ENCODE measurements around the gene MUSTN1.

The MUSTN1 gene

DNA sequence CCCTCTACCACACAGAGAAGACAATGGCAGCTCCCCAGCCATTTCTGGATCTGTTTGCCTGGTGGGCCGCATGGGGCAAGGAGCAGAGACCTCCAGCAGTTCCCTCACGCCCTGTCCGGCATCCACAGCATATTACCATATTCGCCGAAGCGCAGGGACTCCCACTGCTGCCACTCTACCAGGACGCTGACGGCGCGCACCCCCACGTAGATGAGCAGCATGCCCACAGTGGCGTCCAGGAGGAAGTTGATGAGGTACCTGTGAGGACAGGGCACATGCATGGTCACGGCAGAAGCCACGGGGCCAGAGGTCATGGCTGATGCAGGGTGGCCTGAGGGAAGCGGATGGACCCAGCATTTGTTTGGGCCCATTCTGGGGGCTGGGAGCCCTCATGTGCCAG, 14.8 kb upstream of the MUSTN1 start:
- DNase-seq = no peak

DNA sequence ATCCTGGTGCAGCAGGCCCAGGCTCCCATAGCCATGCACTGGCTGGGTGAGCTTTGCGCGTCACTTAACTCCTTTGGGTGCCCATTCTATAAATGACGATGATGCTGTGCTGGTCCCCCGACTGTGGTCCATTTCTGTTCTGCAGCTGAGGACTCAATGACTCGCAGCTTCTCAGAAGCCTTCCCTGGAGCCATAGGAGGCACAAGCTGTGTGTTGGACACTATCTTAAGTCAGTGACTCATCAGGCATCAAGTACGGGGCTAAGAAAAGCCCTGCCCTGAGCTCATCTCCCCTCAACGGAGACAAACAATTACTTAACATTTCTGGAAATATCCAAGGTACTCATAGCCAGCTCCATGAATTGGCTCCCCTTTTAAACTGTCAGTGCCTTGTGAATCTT, 13.8 kb upstream of the MUSTN1 start:
- DNase-seq = no peak

DNA sequence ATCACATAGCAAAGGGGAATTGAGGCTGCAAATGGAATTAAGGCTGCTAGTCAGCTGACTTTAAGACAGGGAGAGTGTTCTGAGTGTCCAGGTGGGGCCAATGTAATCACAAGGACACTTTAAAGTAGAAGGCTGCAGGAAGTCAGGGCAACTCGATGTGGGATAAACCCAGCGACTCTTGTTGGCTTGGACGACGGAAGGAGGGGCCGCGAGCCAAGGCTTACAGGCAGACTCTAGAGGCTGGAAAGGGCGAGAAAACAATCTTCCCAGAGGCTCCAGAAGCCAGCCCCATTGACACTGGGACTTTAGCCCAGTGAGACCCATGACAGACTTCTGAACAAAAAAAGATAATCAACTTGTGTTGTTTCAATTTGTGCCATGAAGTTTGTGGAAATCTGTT, 12.9 kb upstream of the MUSTN1 start:
- no peak for DNase-seq

DNA sequence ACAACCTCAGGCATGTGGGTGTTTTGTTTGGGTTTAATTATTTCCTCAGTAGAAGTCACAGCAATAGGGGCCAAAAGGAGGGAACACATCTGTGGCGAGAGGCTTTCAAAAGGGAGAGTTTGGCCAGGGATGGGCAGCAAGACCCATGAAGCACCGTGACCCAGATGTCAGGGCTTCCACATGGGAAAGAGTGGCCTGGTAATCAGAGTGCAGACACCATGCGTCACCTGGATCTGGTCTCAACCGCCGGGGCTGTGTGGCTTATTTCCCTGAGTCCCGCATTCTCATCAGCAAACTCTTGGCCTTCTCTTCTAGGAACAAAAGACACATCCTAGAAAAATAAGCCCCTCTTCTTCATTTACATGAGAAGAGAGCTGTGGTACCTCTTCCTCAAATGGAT, 12.4 kb upstream of the MUSTN1 start:
- DNase-seq = no peak

DNA sequence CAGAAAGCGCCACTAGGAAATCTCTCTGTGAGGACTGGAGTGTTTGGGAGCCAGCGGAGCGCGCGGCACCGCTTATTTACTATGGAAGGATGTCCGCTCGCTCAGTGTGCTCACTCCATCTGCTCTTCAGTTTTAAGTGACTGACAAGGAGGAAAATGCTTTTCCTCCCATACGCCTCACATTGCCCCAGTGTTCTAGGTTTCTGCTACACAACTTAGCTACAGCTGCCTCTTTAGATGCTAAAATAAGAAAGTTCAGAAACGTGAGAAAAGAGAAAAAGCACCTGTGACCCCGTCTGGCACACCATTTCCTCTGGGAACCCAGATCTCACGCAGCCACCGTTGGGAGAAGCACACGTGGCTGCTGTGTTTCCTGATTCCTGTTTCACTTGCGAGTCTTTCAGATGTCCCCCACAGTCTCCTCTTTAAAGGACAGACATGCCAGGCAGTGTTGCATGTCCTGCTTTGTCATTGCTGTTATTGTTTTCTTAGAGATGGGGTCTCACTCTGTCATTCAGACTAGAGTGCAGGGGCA, 11.7 kb upstream of the MUSTN1 start:
- no peak for DNase-seq

DNA sequence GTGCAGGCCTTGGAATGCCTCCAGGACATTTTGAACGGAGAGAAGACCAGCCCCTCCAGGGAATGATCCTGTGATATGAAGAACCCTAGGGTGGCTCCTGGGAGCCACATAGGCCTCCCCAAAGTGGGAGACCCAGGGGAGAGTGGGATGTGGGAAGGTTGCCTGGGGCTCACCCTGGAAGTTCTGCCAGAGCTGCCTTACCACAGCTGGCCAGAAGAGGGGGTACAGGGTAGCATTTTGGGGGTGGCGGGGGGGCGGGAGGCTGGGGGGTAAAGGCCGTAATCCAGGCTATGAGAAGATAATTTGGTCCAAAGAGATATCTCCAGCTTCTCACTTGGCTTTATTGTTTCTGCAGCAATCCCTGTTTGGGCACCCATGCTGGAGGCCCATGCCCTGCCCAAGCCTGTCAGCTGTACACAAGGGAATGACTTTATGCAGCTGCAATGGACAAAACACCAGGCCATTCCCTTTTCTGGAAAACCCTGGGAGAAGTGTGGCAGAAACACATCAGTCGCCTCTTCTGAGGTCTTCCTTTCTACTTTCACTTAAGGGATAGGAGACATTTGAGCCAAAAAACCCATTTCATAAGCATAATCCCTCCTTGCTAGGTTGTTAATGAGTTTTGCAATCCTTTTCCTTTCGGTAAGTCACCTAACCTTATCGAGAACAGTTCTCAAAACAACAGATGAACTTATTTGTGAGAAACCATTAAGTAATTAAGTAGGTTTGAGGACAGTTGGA, 11.0 kb upstream of the MUSTN1 start:
- DNase-seq = peak; percentile 17

DNA sequence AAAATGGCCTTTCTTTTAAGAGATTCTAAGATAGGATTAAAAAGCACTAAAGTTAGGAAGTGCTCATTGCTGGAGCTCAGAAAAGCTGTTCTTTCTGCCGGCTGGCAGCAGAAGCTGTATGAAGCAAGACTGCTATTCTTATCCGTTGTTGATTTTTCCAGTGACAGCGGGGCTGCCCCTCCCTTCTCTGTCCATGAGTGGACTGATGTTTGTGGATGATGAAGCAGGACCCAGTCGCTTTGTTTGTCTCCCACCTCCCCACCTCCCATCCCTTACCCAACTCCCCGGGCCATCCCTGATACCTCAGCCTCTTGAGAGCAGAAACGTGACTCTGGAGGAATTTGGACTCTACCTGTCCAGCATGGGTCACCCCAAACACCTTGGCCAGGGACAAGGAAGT, 10.3 kb upstream of the MUSTN1 start:
- no peak for DNase-seq

DNA sequence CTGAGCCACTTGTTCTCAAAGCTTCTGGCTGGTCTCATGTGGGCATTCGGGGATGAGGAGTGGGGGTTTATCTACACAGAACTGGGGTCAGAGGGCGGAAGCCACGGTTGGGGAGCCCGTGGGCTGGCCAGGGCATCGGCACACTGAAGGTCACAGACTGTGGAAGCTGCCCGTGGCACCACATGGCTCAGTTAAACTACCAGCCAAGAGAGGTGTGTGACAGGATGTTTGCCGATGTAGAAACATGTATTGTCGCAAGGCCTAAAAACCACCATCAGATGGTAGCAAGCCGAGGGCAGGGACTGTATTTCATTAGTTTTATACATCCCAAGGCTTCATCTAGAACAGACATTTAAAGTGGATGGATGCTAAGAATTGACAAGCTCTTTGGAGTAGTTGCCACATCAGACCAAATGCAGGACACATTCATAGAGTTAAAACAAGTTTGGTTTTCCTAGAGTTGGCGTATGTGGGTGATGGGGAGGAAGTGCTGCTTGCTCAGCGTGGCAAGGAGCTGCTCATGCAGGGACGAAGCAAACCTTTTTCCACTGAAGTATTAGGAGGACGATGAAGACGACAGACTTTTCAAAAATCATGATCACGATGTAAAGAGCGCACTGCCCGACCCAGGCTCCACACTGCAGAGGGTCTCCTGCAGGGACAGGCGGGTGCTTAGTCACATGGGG, 9.6 kb upstream of the MUSTN1 start:
- DNase-seq = no peak

DNA sequence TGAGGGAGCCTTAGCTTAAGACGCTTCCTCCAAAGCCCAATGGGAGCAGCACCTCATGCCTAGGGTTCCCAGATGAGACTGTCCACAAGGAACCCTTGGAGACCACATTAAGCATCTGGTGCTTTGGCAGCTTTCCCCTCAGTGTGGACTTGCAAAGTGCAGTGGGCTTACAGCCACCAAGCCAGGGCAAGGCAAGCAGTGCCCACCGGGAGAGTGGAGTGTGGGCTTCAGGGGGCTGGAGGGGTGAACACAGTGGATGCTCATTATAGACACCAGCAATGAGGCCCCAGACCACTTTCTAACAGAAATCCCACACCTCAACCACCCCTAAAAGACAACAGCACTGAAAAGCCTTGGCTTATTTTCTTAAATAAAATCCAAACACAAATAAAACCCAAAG, 9.1 kb upstream of the MUSTN1 start:
- DNase-seq = no peak

DNA sequence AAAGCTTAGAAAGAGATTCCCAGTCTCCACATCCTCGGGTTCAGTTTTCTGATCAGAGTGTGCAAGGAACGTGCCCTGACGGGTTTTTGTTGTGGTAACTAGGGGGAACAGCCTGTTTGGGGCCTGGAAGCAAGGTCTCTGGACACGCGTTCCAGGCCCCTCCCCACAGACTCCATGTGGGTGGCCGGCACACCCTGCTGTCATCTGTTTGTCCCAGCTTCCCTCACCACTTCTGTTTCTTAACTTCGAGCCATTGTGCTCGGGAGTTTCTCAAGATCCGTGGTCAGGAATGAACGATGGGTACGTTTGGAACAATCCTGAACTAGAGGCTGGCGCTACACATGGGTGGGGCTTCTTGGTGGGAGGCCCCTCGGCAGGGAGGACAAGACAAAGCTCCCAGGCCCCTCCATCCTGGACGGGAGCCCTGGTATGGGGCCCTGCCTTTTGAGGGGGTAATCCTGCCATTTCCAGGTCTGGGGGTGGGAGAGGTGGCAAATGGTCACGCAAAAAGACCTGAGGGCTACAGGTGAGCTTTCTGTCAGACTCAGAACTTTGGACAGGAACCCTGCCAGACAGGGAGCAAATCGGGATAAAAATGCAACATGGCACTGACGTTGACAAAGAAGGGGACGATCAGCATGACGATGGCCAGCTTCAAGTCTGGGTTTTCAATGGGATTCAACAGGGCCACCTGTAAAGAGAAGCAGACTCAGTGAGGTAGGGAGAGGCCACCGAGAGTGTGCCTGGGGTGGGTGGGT, 8.5 kb upstream of the MUSTN1 start:
- DNase-seq = no peak

DNA sequence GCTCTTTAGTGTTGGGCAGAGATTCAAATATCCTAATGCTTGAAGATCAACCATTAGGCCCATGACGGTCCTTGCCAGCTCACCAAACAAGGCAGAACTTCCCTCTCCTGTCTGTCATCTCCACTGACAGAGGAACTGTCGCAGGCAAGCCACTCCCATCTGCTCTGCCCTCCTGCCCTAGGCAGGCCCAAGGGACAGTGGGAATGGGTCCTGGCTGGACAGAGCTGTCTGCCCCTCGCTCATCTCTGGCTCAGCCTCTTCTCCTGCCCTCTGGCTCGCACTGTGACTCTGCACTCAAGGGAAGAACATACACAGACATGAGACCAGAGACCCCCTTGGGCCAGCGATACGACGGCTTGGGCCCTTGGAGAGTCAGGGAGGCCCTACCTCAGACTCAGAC, 7.6 kb upstream of the MUSTN1 start:
- DNase-seq = no peak

DNA sequence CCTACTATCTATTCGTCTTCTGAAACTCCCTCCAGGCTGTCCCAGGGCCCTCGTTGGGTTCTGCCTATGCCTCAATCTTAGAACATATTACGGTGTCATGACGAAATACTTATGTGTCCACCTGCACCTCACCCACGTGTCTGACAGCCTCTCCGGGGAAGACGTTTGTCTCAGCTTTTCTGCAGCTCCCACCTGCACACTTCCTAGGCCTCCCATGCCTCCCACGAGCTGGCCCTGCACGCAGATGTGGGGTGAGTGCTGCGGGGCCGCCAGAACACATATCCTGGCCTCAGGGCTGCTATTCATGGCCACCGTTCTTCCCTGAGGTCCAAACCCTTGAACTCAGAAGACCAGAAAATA, 7.1 kb upstream of the MUSTN1 start:
- no peak for DNase-seq

DNA sequence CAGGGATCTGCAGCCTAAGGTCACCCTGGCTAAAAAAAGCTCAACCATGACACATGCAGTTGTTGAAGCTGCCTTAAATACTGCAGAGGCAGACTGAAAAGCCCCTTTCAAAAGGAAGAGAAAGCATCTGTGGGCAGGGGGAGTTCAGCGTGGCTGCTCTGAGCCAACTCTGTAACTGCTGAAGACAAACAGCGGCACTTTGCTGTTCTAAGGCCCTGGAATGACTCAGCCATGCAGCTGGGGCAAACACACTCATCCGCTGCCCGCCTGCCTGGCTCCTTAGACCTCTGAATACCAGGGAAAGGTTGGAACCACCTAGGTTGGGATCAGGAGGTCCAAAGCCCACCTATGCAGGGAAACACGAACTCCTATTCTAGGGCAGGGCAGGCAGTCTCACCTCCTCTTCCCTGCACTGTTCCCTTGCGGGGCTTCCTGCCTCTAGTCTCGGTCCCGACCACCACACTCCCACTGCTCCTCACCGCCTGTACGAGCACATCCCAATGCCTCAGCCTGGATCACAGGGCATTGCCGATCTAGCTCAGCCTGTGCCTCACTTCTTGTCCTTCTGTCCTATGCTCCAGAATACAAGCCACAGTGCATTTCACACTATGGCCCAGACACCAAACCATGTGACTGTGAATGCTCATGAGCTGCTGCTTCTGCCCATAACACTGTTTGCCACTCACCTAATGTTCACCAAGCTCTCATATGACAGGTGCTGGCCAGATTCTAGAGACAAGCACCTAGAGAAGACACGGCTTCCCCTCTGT, 6.6 kb upstream of the MUSTN1 start:
- no peak for DNase-seq

DNA sequence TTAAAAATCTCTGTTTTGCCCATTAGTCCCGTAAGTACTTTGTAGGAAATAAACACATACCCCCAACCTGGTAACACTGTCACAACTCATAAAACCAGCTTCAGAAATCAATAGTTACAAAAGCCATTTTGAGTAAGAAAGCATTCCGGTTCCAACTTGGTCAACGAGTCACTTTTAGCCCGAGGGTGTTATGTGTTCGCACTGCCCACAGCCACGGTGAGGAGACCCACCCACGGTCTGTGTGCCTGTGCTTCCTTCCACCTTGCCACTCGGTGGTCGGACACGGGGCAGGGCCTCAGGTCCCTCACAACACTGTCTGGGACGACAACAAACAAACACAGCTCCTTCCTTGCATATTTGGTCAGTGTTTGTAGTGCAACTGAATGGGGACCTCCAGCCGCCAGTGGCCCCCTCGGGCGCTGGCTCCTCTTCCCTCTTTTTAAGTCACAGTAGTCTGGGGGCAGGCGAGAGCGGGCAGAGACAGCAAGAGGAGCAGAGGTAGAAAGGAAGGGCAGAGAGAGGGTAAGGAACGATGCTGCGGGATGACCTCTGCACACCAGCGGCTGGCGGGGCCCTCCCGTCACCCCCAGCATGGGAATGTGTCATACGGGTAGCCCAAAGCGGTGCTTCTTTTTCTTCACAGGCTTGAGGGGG, 5.2 kb upstream of the MUSTN1 start:
- no peak for DNase-seq

DNA sequence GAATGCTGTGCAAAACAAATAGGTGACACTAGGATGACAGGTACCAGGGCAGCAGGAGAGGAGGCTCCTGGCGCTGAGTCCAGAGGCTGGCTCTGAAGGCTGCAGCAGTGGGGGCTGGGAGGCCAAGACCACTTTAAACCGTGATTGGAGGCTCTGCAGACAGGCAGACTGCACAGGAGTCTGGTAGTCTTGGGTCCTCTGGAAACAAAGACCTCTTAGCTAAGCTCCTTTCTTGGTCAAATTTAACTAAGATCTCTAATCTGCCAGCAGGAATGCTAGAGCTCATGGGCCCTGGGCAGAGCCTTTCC, 4.4 kb upstream of the MUSTN1 start:
- no peak for DNase-seq

DNA sequence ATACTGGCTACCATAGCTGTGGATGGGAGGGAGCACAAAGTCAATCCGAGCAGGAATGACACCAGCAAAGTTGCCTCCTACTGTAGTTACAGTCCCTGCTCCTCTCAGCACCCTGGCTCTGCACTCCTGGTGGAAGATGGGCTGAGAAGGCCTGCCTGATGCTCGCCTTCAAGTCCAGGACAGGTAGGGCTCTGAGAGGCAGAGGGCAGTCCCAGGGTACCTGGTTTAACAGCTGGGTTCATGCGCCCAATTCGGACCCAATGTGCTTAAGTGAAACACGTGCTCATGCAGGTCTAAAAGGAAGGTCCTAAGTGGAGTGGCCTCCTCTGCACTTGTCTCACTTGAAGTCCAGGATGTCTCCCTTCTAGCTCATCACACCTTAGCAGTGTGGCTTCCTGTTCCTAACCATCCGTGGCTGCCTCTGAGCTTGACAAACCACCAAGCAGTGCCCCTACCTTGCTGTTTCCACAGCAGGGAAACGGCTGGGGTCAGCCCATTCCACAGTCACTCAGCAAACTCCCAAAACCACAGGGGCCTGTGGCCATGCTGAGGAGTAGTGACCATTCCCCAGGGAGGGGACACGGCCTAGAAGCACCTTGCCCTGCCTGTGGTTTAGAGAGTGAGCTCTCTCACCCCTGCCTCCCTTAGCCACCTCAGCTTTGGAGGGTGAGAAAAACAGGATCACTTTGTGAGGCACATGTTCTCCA, 3.9 kb upstream of the MUSTN1 start:
- peak; percentile 15 for DNase-seq

DNA sequence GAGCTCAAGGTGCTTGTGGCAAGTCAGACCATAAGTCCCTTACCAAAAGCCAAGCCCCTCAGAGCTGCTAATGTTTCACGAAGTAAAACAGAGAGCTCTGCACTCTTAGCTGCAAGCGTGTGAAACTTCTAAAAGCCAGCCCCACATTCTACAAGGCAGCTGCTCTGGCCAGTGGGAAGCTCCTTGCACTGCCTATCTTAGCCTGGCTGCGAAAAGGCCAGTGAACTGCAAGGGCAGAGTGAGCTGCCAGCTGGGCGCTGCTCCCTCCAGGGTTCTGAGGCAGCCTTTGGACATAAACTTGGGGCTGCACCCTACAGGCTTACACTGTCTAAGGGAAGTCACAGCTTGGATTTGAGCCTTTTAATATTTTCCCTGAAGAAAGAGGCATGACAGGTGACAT, 2.2 kb upstream of the MUSTN1 start:
- no peak for DNase-seq

DNA sequence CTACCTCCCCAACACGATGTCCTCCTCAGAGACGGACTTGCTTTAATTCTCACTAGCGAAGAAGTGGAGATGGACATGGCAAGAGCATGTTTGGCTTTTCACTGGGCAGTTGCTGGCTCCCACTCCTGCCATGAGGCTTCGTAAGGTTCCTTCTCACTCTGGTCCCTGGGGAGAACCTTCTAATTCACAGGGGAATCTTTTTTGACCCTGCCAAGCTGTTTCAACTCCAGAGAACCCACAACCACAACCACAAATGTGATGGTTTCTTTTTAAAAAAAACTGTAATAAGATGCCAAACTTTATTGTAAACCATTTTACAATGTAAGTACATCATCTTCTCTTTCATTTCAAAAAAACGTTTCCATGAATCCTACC, 1.6 kb upstream of the MUSTN1 start:
- no peak for DNase-seq

DNA sequence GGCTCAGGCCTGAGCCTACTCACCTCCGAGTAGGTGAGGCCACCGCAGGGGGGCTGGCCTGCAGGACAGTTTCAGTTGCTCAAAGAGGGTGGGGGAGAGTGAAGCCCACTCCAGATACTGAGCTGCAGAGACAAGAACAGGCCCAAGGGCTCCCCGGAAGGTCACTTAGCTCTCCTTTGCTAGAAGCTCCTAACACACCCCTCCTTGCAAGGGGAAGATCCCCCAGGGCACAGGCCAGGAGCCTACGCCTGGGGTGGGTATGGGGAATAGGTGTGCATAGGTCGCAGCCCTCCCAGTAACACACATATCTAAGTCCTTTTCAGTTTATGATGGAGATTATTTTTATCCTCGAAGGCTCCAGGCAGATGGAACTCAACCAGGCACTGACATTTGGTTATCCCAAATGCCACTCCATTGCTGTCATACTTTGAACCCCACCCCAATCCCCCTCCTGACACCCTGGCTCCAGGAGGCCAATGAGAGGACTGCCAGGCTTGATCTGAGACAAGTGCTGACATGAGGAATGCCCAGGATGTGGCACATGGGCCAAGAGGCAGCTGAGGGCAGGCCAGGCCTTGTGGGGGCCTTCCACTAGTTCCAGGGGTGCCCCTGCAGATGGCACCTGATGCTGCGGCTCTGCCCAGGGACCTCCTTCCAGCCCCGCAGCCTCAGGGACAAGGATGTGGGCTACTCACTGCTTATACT, 1.1 kb upstream of the MUSTN1 start:
- DNase-seq = no peak

DNA sequence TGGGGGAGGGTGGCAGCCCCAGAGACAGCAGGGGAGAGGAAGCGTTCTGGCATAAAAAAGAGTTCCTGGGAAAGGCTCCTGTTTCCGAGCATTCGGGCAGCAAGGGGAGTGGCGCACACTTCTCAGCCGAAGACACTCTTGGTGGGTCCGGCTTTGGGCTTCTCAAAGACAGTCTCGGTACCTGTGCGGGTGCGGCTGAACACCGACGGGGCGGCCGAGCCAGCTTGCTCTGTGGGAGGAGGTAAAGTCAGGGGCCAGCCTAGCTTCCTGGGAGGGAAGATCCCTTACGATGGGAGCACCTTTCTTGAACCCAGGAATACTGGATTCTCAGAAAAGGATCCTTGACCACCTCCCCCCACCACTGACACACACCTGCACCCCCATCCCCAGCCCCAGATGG, 1.6 kb downstream of the MUSTN1 start:
- DNase-seq = no peak

DNA sequence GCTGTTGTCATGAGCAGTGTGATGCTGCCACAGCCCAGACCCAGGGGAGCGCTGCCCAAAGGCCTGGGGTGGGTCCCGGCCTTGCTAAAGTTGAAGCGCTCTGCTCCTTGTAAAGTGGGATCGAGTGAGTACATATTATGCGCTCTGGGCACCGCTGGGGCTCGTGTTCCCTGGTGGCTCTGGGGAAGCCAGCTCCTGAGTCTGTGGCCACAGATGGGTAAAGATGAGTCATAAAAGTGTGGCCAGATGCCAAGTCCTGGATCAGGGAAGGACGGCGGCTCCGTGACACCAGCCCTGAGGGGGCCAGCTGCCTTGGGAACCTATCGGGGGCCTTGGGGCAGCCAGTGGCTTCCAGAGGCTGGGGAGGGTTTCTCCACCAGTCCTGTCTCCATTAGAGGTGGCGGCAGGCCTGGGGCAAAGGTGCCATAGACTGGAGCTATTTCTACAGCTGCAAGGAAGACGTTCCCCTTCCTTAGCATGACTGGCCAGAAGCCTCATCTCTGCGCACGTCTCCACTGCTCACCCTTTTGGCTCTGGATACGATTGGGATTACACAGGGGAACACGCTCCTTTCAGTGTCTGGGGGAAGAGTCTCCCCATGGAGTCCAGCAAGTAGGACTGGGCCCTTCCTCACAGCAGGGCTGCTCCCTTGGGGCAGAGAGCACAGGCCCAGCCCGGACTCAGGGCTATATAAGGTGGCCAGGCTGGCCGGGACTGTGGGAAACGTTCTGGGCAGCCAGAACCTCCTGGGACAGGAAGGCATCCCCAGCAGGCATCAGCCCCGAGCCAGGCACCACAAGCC, 3.1 kb downstream of the MUSTN1 start:
- no peak for DNase-seq
